Neural progenitor cell (in vitro differentiated cells): ENCODE results near the gene MYO18B.
A peak's percentile ranks its signal among the peaks of the same experiment; 100 is the strongest.

ENCODE experiments used
- CTCF ChIP-seq: fragments of 200-600 bp; sonication (generic); IDR thresholded peaks from 2 replicates; pipeline ENCODE4 v1.5.1; 2017; ENCODE audit warnings: antibody characterized with exemption, mild to moderate bottlenecking
- EZH2 ChIP-seq: fragments of 200-600 bp; sonication (generic); IDR thresholded peaks from 2 replicates; pipeline ENCODE4 v1.6.1; 2017; ENCODE audit warnings: antibody characterized with exemption, mild to moderate bottlenecking, moderate library complexity
- EZH2phosphoT487 ChIP-seq: fragments of 200-600 bp; sonication (generic); IDR thresholded peaks from 2 replicates; pipeline ENCODE4 v1.6.1; 2017; ENCODE audit warnings: antibody characterized with exemption

GRCh38 chr22:26066534-26066933 lies 324.5 kb downstream of the MYO18B start:
- no peak for TF ChIP-seq EZH2
- TF ChIP-seq EZH2phosphoT487: peak; percentile 48
- TF ChIP-seq CTCF: peak; percentile 42
